ENCODE results near the gene EGFLAM. TPM values are rescaled to one million over a fixed set of nuclear protein-coding genes. Genes with fewer than 3 reads are reported as not detected.

The EGFLAM gene
- total and polyA plus RNA-seq, 2 donors (not counting 1 experiment from before 2014, with no cell fraction given): 0.33 to 20.0 TPM

DNA sequence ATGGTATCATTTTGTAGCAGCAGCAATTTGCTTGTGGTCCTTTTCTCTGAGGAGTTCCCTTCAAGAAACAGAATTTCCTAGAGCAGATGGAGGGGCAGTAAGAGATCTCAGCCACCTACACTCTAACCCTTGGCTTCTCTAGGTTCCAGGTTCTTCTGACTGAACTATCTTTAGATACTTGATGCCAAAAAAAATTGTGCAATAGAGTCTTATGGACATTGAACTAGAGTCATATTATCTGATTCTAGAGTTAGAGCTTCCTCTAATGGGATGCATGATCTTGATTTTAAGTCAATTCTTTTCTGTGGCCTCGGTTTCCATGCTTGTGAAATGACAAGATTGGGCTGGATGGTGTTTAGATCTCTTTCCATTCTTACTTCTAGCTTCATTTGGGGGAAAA, 142.8 kb downstream of the EGFLAM start:
- Histone ChIP-seq H3K9ac (ENCODE audit: insufficient read depth, low read length) (no peak overlapping the region), H3K36me3 (ENCODE audit: control insufficient read depth, insufficient read depth, low read length) (no peaks in the 10 kb centered on the region), H3K27ac (ENCODE audit: insufficient read depth, low read length) (no peak overlapping the region), H3K4me3 (replicated peaks in 1 of 4; ENCODE audit: control extremely low read depth in 1 of 4, insufficient read depth in 1 of 4, low read depth in 3 of 4, low read length in 4 of 4) (no peak overlapping the region), H2AFZ (ENCODE audit: low read length) (no peak overlapping the region), H3K27me3 (ENCODE audit: control insufficient read depth, insufficient read depth, low read length) (no peaks in the 10 kb centered on the region), H4K20me1 (ENCODE audit: control insufficient read depth, extremely low read depth, insufficient read depth, low read length) (no peaks in the 10 kb centered on the region), H3K4me2 (ENCODE audit: extremely low read depth, insufficient read depth, low read length) (no peak overlapping the region), H3K9me3 (ENCODE audit: control insufficient read depth, insufficient read depth, low read depth, low read length) (no peaks in the 10 kb centered on the region), H3K79me2 (ENCODE audit: control insufficient read depth, insufficient read depth, low read length) (no peaks in the 10 kb centered on the region), H3K4me1 (ENCODE audit: control insufficient read depth, extremely low read depth, insufficient read depth, low read length) (no peaks in the 10 kb centered on the region)
- no peak for DNase-seq (ENCODE audit: low read depth in 2 of 2)
- TF ChIP-seq, protein P1, sequence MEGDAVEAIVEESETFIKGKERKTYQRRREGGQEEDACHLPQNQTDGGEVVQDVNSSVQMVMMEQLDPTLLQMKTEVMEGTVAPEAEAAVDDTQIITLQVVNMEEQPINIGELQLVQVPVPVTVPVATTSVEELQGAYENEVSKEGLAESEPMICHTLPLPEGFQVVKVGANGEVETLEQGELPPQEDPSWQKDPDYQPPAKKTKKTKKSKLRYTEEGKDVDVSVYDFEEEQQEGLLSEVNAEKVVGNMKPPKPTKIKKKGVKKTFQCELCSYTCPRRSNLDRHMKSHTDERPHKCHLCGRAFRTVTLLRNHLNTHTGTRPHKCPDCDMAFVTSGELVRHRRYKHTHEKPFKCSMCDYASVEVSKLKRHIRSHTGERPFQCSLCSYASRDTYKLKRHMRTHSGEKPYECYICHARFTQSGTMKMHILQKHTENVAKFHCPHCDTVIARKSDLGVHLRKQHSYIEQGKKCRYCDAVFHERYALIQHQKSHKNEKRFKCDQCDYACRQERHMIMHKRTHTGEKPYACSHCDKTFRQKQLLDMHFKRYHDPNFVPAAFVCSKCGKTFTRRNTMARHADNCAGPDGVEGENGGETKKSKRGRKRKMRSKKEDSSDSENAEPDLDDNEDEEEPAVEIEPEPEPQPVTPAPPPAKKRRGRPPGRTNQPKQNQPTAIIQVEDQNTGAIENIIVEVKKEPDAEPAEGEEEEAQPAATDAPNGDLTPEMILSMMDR (conservative IDR thresholded peaks at IDR 0.05 in 1 of 2, IDR thresholded peaks at IDR 0.05 in 1 of 2; ENCODE audit: low read depth in 1 of 2, low read length in 2 of 2): no peak
- no peak for TF ChIP-seq EZH2 (IDR thresholded peaks at IDR 0.05; ENCODE audit: low read length, missing control alignments)

DNA sequence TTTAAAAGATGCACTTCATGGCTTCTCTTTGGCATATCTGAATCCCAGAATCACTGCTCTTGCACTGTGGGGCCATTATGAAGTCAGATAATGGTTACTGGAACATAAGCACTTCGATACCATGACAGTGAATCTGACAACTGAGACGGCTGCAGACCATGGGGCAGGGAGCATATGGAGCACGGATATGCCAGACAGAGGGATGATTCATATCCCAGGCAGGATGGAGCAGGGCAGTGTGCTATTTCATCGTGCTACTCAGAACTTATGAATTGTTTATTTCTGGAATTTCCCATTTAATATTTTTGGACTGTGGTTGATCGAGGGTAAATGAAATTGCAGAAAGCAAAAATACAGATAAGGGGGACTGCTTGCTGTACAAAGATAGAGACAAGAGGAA, 145.0 kb downstream of the EGFLAM start:
- peak; percentile 34 to 37 for DNase-seq (ENCODE audit: low read depth in 2 of 2)
- Histone ChIP-seq H3K27ac (ENCODE audit: insufficient read depth, low read length) (no peak overlapping the region), H3K36me3 (ENCODE audit: control insufficient read depth, insufficient read depth, low read length) (no peaks in the 10 kb centered on the region), H3K9me3 (ENCODE audit: control insufficient read depth, insufficient read depth, low read depth, low read length) (no peaks in the 10 kb centered on the region), H3K9ac (ENCODE audit: insufficient read depth, low read length) (no peak overlapping the region), H3K4me3 (replicated peaks in 1 of 4; ENCODE audit: control extremely low read depth in 1 of 4, insufficient read depth in 1 of 4, low read depth in 3 of 4, low read length in 4 of 4) (no peak overlapping the region), H4K20me1 (ENCODE audit: control insufficient read depth, extremely low read depth, insufficient read depth, low read length) (no peaks in the 10 kb centered on the region), H3K27me3 (ENCODE audit: control insufficient read depth, insufficient read depth, low read length) (no peaks in the 10 kb centered on the region), H3K4me2 (ENCODE audit: extremely low read depth, insufficient read depth, low read length) (no peak overlapping the region), H3K4me1 (ENCODE audit: control insufficient read depth, extremely low read depth, insufficient read depth, low read length) (no peaks in the 10 kb centered on the region), H2AFZ (ENCODE audit: low read length) (no peak overlapping the region), H3K79me2 (ENCODE audit: control insufficient read depth, insufficient read depth, low read length) (no peaks in the 10 kb centered on the region)
- TF ChIP-seq, protein P1 (conservative IDR thresholded peaks at IDR 0.05 in 1 of 2, IDR thresholded peaks at IDR 0.05 in 1 of 2; ENCODE audit: low read depth in 1 of 2, low read length in 2 of 2): no peak
- no peak for TF ChIP-seq EZH2 (IDR thresholded peaks at IDR 0.05; ENCODE audit: low read length, missing control alignments)

DNA sequence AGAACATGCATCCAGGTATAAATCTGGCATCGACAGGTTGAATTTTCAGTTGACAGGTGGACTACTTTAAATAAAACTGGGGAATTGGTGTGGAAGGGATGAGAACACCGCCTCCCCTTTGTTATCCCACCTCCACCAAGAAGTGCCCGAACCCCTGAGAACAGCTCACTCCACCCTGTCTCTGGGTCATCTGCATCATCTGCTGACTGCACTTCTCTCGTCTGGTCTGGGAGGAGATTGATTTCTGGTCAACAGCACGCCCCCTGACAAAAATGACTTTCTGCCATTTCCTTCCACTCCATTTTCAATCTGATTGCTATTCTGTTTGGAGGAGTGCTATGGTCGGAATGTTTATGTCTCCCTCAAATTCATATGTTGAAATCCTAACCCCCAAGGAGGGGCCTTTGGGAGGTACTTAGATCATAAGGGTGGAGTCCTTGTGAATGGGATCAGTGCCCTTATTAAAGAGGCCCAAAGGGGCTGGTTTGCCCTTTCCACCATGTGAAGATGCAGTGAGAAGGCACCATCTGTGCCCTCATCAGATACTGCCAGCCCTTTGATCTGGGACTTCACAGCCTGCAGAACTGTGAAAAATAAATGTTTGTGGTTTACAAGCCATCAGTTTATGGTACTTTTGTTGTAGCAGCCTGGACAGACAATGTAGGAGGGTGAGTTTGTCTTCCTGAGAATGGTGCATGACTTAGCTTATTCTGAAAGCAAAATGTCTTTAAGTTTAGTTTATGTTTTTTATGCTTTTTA, 145.7 kb downstream of the EGFLAM start:
- no peaks in the 10 kb centered on the region for H3K79me2 ChIP-seq (ENCODE audit: control insufficient read depth, insufficient read depth, low read length)

More for the DNA sequence above, 145.7 kb downstream of the EGFLAM start:
- H3K9ac ChIP-seq (ENCODE audit: insufficient read depth, low read length): no peak overlapping the region
- H3K4me1 ChIP-seq (ENCODE audit: control insufficient read depth, extremely low read depth, insufficient read depth, low read length): no peaks in the 10 kb centered on the region
- H3K4me3 ChIP-seq (replicated peaks in 1 of 4; ENCODE audit: control extremely low read depth in 1 of 4, insufficient read depth in 1 of 4, low read depth in 3 of 4, low read length in 4 of 4): no peak overlapping the region
- no peaks in the 10 kb centered on the region for H4K20me1 ChIP-seq (ENCODE audit: control insufficient read depth, extremely low read depth, insufficient read depth, low read length)
- no peaks in the 10 kb centered on the region for H3K9me3 ChIP-seq (ENCODE audit: control insufficient read depth, insufficient read depth, low read depth, low read length)
- TF ChIP-seq, protein P1 (conservative IDR thresholded peaks at IDR 0.05 in 1 of 2, IDR thresholded peaks at IDR 0.05 in 1 of 2; ENCODE audit: low read depth in 1 of 2, low read length in 2 of 2): no peak
- no peak for TF ChIP-seq EZH2 (IDR thresholded peaks at IDR 0.05; ENCODE audit: low read length, missing control alignments)
- H3K4me2 ChIP-seq (ENCODE audit: extremely low read depth, insufficient read depth, low read length): no peak overlapping the region
- H3K36me3 ChIP-seq (ENCODE audit: control insufficient read depth, insufficient read depth, low read length): no peaks in the 10 kb centered on the region
- no peak overlapping the region for H2AFZ ChIP-seq (ENCODE audit: low read length)
- no peak for DNase-seq (ENCODE audit: low read depth in 2 of 2)
- H3K27ac ChIP-seq (ENCODE audit: insufficient read depth, low read length): no peak overlapping the region
- H3K27me3 ChIP-seq (ENCODE audit: control insufficient read depth, insufficient read depth, low read length): no peaks in the 10 kb centered on the region

Data from fibroblast of lung (primary cell).